ENCODE results near the gene RASGRF2.

Gene RASGRF2

GRCh38 chr5:80960531-80961375 lies 590 bp downstream of the RASGRF2 start:
- Histone ChIP-seq H3K4me3 (ENCODE audit: control insufficient read depth in 1 of 7, extremely low read depth in 1 of 7, insufficient read depth in 4 of 7, low read depth in 2 of 7, low read length in 6 of 7) (peak overlapping the region; percentile 9 to 64 (median 43)), H3K36me3 (ENCODE audit: control insufficient read depth in 4 of 4, insufficient read depth in 4 of 4, low read length in 3 of 4) (no peaks in the 10 kb centered on the region), H3K9me3 (ENCODE audit: control extremely low read depth in 1 of 5, control insufficient read depth in 4 of 5, insufficient read depth in 2 of 5, low read depth in 1 of 5, low read length in 4 of 5) (no peaks in the 10 kb centered on the region), H3K4me1 (ENCODE audit: control extremely low read depth in 1 of 4, control insufficient read depth in 4 of 4, insufficient read depth in 4 of 4, low read length in 3 of 4) (peaks cover 0 to 19% (median 12%) of the 10 kb centered on the region in 4 experiments), H3K27me3 (replicated peaks in 2 of 5; ENCODE audit: control insufficient read depth in 4 of 5, insufficient read depth in 5 of 5, low read length in 4 of 5) (peaks cover 5 to 94% (median 31%) of the 10 kb centered on the region in 5 experiments), H3K27ac (ENCODE audit: insufficient read depth in 1 of 2, low read depth in 1 of 2, low read length in 2 of 2, poor library complexity in 1 of 2, severe bottlenecking in 2 of 2) (no peak overlapping the region)
- peak in 2 of 3 donors; percentile 53 to 66 for DNase-seq
- 2% methylated on average over 72 of the region's 84 CpGs for WGBS (ENCODE audit: insufficient coverage)
- ChIA-PET POLR2A (no interaction called here), CTCF (no interaction called here)

GRCh38 chr5:80961376-80962281 lies 1.5 kb downstream of the RASGRF2 start:
- Histone ChIP-seq H3K27me3 (replicated peaks in 2 of 5; ENCODE audit: control insufficient read depth in 4 of 5, insufficient read depth in 5 of 5, low read length in 4 of 5) (peaks cover 5 to 87% (median 31%) of the 10 kb centered on the region in 5 experiments), H3K4me1 (ENCODE audit: control extremely low read depth in 1 of 4, control insufficient read depth in 4 of 4, insufficient read depth in 4 of 4, low read length in 3 of 4) (peaks cover 0 to 19% (median 12%) of the 10 kb centered on the region in 4 experiments), H3K36me3 (ENCODE audit: control insufficient read depth in 4 of 4, insufficient read depth in 4 of 4, low read length in 3 of 4) (no peaks in the 10 kb centered on the region), H3K4me3 (ENCODE audit: control insufficient read depth in 1 of 7, extremely low read depth in 1 of 7, insufficient read depth in 4 of 7, low read depth in 2 of 7, low read length in 6 of 7) (peak overlapping the region in 2 of 7 experiments; percentile 17 to 64), H3K27ac (ENCODE audit: insufficient read depth in 1 of 2, low read depth in 1 of 2, low read length in 2 of 2, poor library complexity in 1 of 2, severe bottlenecking in 2 of 2) (no peak overlapping the region), H3K9me3 (ENCODE audit: control extremely low read depth in 1 of 5, control insufficient read depth in 4 of 5, insufficient read depth in 2 of 5, low read depth in 1 of 5, low read length in 4 of 5) (no peaks in the 10 kb centered on the region)
- POLR2A ChIA-PET: no interaction called here
- DNase-seq: peak in 2 of 3 donors; percentile 28 to 41
- CTCF ChIA-PET: interaction anchor here (0.6 kb wide), 1 partner anchor 26 kb away, joined by 4 read pairs; no protein-coding TSS in a partner anchor
- 50% methylated on average over 11 of the region's 18 CpGs for WGBS (ENCODE audit: insufficient coverage)

GRCh38 chr5:80962630-80963520 lies 2.7 kb downstream of the RASGRF2 start:
- ChIA-PET POLR2A (no interaction called here), CTCF (interaction anchor here (0.7 kb wide), 1 partner anchor 11 kb away, joined by 3 read pairs; no protein-coding TSS in a partner anchor)
- H3K4me3 ChIP-seq (ENCODE audit: control insufficient read depth in 1 of 7, extremely low read depth in 1 of 7, insufficient read depth in 4 of 7, low read depth in 2 of 7, low read length in 6 of 7): no peak overlapping the region
- H3K27ac ChIP-seq (ENCODE audit: insufficient read depth in 1 of 2, low read depth in 1 of 2, low read length in 2 of 2, poor library complexity in 1 of 2, severe bottlenecking in 2 of 2): no peak overlapping the region
- WGBS (ENCODE audit: insufficient coverage): no CpG with 5 or more reads among the region's 2 CpGs
- H3K9me3 ChIP-seq (ENCODE audit: control extremely low read depth in 1 of 5, control insufficient read depth in 4 of 5, insufficient read depth in 2 of 5, low read depth in 1 of 5, low read length in 4 of 5): no peaks in the 10 kb centered on the region
- no peak for DNase-seq
- peaks cover 0 to 19% (median 12%) of the 10 kb centered on the region in 4 experiments for H3K4me1 ChIP-seq (ENCODE audit: control extremely low read depth in 1 of 4, control insufficient read depth in 4 of 4, insufficient read depth in 4 of 4, low read length in 3 of 4)
- no peaks in the 10 kb centered on the region for H3K36me3 ChIP-seq (ENCODE audit: control insufficient read depth in 4 of 4, insufficient read depth in 4 of 4, low read length in 3 of 4)
- H3K27me3 ChIP-seq (replicated peaks in 2 of 5; ENCODE audit: control insufficient read depth in 4 of 5, insufficient read depth in 5 of 5, low read length in 4 of 5): peaks cover 5 to 75% (median 28%) of the 10 kb centered on the region in 5 experiments

- Histone ChIP-seq H3K27me3 (replicated peaks in 2 of 5; ENCODE audit: control insufficient read depth in 4 of 5, insufficient read depth in 5 of 5, low read length in 4 of 5) (peaks cover 5 to 69% (median 26%) of the 10 kb centered on the region in 5 experiments), H3K4me1 (ENCODE audit: control extremely low read depth in 1 of 4, control insufficient read depth in 4 of 4, insufficient read depth in 4 of 4, low read length in 3 of 4) (peaks cover 0 to 19% (median 12%) of the 10 kb centered on the region in 4 experiments), H3K9me3 (ENCODE audit: control extremely low read depth in 1 of 5, control insufficient read depth in 4 of 5, insufficient read depth in 2 of 5, low read depth in 1 of 5, low read length in 4 of 5) (no peaks in the 10 kb centered on the region), H3K4me3 (ENCODE audit: control insufficient read depth in 1 of 7, extremely low read depth in 1 of 7, insufficient read depth in 4 of 7, low read depth in 2 of 7, low read length in 6 of 7) (no peak overlapping the region), H3K27ac (ENCODE audit: insufficient read depth in 1 of 2, low read depth in 1 of 2, low read length in 2 of 2, poor library complexity in 1 of 2, severe bottlenecking in 2 of 2) (no peak overlapping the region), H3K36me3 (ENCODE audit: control insufficient read depth in 4 of 4, insufficient read depth in 4 of 4, low read length in 3 of 4) (no peaks in the 10 kb centered on the region)
- POLR2A ChIA-PET: no interaction called here
- no peak for DNase-seq
- 100% methylated on average over 1 of the region's 2 CpGs for WGBS (ENCODE audit: insufficient coverage)
- CTCF ChIA-PET: no interaction called here
Observed at GRCh38 chr5:80963521-80963895, 3.3 kb downstream of the RASGRF2 start.

GRCh38 chr5:80963966-80964481 lies 3.9 kb downstream of the RASGRF2 start:
- Histone ChIP-seq H3K27me3 (replicated peaks in 2 of 5; ENCODE audit: control insufficient read depth in 4 of 5, insufficient read depth in 5 of 5, low read length in 4 of 5) (peaks cover 5 to 64% (median 24%) of the 10 kb centered on the region in 5 experiments), H3K27ac (ENCODE audit: insufficient read depth in 1 of 2, low read depth in 1 of 2, low read length in 2 of 2, poor library complexity in 1 of 2, severe bottlenecking in 2 of 2) (no peak overlapping the region), H3K9me3 (ENCODE audit: control extremely low read depth in 1 of 5, control insufficient read depth in 4 of 5, insufficient read depth in 2 of 5, low read depth in 1 of 5, low read length in 4 of 5) (no peaks in the 10 kb centered on the region), H3K4me1 (ENCODE audit: control extremely low read depth in 1 of 4, control insufficient read depth in 4 of 4, insufficient read depth in 4 of 4, low read length in 3 of 4) (peaks cover 0 to 19% (median 12%) of the 10 kb centered on the region in 4 experiments), H3K36me3 (ENCODE audit: control insufficient read depth in 4 of 4, insufficient read depth in 4 of 4, low read length in 3 of 4) (no peaks in the 10 kb centered on the region), H3K4me3 (ENCODE audit: control insufficient read depth in 1 of 7, extremely low read depth in 1 of 7, insufficient read depth in 4 of 7, low read depth in 2 of 7, low read length in 6 of 7) (no peak overlapping the region)
- ChIA-PET CTCF (no interaction called here), POLR2A (no interaction called here)
- 80% methylated on average over 1 of the region's 3 CpGs for WGBS (ENCODE audit: insufficient coverage)
- no peak for DNase-seq

- DNase-seq: no peak
Observed at GRCh38 chr5:80964491-80964890, 4.3 kb downstream of the RASGRF2 start.

More at GRCh38 chr5:80964491-80964890, 4.3 kb downstream of the RASGRF2 start:
- Histone ChIP-seq H3K4me1 (ENCODE audit: control extremely low read depth in 1 of 4, control insufficient read depth in 4 of 4, insufficient read depth in 4 of 4, low read length in 3 of 4) (peaks cover 0 to 19% (median 12%) of the 10 kb centered on the region in 4 experiments), H3K27me3 (replicated peaks in 2 of 5; ENCODE audit: control insufficient read depth in 4 of 5, insufficient read depth in 5 of 5, low read length in 4 of 5) (peaks cover 5 to 59% (median 21%) of the 10 kb centered on the region in 5 experiments), H3K4me3 (ENCODE audit: control insufficient read depth in 1 of 7, extremely low read depth in 1 of 7, insufficient read depth in 4 of 7, low read depth in 2 of 7, low read length in 6 of 7) (no peak overlapping the region), H3K9me3 (ENCODE audit: control extremely low read depth in 1 of 5, control insufficient read depth in 4 of 5, insufficient read depth in 2 of 5, low read depth in 1 of 5, low read length in 4 of 5) (no peaks in the 10 kb centered on the region), H3K27ac (ENCODE audit: insufficient read depth in 1 of 2, low read depth in 1 of 2, low read length in 2 of 2, poor library complexity in 1 of 2, severe bottlenecking in 2 of 2) (no peak overlapping the region), H3K36me3 (ENCODE audit: control insufficient read depth in 4 of 4, insufficient read depth in 4 of 4, low read length in 3 of 4) (no peaks in the 10 kb centered on the region)
- CTCF ChIA-PET: no interaction called here
- POLR2A ChIA-PET: no interaction called here
- no CpG with 5 or more reads among the region's 3 CpGs for WGBS (ENCODE audit: insufficient coverage)
